Epithelial cell of esophagus (primary cell): ENCODE data around the gene SRGAP2B.
"Not testable (repeated sequence)": the region's sequence is repeated elsewhere in the genome, so short reads cannot be mapped to it uniquely, and the experiment has no call there.

Experiments used
- DNase-seq: peaks from one replicate; pipeline ENCODE4 v3.0.0; 2010; ENCODE audit warnings: low read depth
- H3K4me3 ChIP-seq: 2 replicates; pipeline ENCODE4 v1.5.1; 2011; ENCODE audit warnings: mild to moderate bottlenecking, low read length, control low read depth

The SRGAP2B gene

DNA sequence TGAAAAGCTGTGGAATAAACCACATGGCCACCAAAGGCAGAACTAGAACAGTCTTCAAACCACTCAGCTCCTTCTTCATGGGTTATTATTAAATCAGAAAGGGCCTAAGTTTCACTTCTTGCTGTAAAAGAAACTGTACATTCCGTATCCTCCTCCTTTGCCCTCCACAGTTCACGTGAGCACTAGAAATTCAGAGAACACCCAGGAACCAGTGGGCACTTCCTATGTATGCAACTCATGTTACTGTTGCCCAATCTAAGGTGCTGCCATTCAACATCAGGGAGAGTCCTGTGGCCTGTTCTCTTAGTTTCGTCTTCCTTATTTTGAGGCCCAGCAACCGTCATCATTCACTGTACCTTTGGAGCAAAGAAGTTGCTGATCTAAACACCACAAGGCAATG is 86.7 kb downstream of the SRGAP2B start:
- H3K4me3 ChIP-seq, DNase-seq: not testable (repeated sequence)

DNA sequence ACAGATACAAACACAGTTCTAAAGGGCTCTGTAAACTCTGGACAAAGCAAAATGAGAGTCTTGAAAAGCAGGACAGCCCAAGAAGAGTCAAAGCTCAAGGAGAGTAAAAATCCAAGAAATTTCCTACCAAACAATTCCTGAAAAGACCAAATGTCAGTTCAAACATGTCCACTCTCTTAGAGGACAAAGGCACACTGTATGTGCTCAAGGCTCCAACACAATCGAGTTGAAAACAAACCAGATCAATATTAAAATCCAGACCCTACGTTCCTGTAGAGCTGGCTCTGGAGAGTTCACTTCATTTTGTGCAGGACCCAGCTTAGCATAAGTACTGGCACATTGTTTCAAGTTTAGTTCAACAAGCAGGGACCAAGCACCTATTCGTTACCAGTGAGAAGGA is 90.0 kb downstream of the SRGAP2B start:
- H3K4me3 ChIP-seq, DNase-seq: not testable (repeated sequence)

DNA sequence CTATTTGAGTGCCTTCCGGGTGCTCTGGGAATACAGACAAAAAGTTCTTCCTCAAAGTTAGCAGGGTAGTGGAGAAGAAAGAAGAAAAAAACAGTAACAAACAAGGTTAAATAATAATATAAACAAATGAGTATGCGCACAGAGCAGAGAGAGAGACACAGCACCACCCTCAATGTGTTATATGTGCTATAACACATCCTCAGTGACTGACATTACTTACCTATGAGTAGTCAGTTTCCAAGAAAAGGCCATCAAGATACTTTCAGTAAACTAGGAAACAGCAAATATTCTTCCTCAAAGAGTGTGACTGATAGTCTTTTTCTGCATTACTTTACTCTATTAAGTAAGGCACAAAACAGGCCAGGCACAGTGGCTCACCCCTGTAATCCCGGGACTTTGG is 93.7 kb downstream of the SRGAP2B start:
- not testable (repeated sequence) for DNase-seq, H3K4me3 ChIP-seq

DNA sequence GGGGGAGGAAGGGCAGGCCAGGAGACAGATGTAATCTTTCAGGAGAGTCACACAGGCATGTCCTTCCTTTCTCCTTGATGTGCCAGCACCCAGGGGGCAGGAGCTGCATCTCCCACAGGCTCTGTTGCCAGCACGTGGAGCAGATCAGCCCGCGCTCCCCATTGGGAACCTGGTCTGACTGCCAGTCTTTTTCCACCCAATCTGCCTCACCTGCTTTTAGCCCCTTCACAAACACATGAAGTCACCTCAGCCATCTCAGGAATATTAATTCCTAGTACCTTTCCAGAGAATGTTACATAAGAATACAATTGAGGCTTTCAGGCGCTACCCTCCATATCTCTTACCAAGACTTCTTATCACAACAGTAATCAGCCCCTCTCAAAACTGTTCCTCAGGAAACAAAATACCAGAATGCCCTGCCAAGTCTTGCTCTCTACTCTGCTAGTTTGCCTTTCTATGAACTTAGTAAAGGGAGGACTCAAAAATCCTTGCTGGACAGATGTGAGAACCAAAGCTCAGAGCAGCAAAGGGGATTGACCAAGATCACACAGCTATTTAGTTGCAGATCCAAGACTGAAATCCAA is 94.3 kb downstream of the SRGAP2B start:
- DNase-seq, H3K4me3 ChIP-seq: not testable (repeated sequence)

DNA sequence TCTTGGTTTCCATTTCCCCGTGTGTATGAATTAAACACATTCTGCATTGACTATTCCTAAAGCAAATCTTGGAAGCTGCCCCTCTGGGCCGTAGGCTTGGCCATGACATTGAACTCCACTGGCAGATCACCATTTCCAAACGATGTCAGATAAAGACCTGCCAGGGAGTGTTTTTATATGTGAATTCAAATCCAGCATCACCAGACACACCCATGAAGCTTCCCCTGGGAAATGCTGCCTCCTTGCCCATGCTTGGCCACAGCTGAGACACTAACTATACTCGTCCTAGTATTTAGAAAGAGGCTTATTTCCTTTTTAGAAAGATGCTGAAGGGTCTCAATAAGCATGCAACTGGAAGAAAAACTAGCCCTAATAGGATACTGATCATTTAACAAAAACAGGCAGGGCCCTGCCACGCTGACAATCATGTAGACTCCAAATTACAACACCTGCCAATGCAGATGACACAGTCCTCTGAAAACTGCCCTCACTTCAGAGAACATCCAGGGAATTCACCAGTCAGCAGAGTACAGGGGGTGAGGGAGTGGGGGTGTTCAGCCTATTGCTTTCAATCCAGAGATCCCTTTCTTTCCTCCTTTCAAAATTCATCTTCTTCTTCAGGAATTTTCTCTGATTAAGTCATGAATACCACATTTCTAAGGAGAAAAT is 94.9 kb downstream of the SRGAP2B start:
- DNase-seq, H3K4me3 ChIP-seq: not testable (repeated sequence)

DNA sequence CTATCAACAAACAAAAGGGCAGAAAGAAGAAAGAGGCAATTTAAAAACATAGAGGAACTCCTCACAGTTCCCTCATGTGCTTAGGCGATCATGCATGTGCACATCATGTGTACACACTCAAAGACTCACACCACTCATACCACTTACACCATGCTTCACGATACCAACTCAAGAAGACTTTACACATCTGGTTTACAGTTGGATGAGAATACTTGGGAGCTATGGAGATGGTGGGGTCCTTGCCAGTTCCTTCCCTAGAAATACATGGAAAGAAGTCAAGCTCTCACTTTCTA is 96.2 kb downstream of the SRGAP2B start:
- not testable (repeated sequence) for DNase-seq, H3K4me3 ChIP-seq

DNA sequence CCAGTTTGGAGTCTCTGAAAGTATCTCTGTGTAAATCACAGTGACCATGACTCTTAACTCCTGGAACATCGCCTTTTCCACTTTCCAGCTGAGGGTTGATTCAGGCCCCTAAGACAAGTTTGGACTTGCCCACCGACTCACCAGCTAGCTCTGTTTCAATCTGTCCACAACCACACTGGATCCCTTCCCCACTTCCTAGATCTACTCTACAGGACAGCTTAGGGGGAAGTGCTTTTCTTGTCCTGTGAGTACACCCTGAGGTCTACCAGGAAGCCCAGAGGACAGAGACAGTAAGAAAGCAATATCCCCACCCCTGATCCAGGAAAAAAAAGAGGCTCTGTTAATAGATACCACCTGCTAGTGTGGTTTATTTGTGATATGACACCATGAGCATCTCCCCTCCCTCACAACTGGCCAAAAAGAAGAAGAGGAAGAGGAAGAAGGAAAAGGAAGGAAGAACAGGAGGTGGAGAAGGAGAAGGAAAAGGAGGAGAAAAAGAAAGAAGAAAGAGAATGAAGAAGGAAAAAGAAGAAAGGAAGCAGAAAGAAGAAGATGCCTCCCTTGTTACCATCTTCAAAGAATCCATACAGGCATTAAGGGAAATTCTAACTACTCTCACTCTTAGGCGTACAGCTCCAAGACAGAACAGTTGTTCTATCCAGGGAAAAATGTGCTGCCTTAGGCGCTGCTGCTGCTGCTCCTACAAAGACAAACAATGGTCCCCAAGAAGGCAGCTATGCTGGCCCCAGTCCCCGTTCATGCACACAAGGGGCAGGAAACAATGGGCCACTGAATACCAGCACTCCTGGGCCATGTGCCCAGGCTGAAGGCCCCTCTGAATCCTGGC is 96.8 kb downstream of the SRGAP2B start:
- not testable (repeated sequence) for DNase-seq, H3K4me3 ChIP-seq

DNA sequence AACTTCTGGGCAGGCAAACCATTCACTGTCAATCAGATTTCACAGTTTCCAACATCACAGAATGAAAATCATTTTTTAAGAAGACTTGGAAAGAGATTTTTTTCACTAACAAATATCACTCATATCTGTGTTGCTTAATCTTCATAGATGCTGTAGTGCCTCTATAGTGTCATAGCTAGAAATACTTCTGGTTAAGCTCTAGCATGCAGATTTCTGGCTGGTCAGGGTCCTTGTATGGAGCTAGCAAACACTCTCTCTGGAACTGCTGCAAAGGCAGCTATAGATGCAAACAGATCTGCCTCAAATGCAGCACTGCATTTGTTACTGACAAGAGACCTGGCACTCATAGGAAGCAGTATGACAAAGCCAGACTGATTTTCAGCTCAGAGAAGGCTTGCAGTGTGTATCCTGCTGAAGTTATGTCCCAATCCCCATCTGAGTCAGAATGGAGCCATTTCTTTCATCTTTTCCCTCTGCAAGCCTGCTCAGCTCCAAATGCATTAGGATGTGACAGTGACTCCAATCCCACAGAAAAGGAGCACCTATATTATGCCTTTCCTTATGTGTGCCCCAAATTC is 99.2 kb downstream of the SRGAP2B start:
- H3K4me3 ChIP-seq = not testable (repeated sequence)
- DNase-seq = peak; percentile 63

DNA sequence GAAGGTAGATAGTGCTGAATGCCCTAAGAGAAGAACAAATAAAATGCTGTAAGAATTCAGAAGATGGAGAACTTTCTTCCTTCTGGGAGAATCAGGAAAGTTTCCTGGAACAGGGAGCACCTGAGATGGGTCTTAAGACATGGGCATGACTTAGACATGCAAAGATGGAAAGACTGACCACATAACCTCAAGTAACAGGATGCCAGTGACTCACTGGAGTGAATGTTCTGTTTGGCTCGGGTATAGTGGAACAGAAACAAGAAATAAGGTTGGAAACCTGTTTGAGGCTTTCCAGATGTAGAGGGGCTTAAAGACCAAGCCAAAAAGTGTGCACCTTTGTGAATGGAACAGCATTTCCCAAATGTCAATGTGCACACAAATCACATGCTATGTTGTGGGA is 102.2 kb downstream of the SRGAP2B start:
- DNase-seq = peak; percentile 77
- H3K4me3 ChIP-seq = not testable (repeated sequence)

DNA sequence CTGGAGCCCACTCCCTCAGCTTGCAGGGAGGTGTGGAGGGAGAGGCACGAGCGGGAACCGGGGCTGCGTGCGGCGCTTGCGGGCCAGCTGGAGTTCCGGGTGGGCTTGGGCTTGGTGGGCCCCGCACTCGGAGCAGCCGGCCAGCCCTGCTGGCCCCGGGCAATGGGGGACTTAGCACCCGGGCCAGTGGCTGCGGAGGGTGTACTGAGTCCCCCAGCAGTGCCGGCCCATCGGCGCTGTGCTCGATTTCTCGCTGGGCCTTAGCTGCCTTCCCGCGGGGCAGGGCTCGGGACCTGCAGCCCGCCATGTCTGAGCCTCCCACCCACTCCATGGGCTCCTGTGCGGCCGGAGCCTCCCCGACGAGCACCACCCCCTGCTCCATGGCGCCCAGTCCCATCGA is 104.5 kb downstream of the SRGAP2B start:
- H3K4me3 ChIP-seq, DNase-seq: not testable (repeated sequence)

DNA sequence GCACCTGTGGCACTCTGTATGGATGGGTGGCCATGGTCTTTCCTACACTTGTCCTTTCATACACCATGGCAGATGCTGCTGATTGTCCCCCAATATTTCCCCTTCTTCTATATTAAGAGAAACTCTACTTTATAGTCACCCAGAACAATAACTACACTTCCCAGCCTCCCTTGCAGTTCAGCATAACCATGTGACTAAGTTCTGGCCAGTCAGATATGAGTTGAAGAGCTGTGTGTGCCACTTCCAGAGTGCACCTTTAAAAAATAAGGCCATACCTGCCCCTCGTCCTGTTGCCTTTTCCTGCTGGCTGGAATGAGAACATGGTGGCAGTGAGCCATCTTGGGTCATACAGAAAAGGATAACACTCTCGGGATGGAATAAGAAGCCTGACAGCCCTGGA is 108.0 kb downstream of the SRGAP2B start:
- not testable (repeated sequence) for DNase-seq, H3K4me3 ChIP-seq

DNA sequence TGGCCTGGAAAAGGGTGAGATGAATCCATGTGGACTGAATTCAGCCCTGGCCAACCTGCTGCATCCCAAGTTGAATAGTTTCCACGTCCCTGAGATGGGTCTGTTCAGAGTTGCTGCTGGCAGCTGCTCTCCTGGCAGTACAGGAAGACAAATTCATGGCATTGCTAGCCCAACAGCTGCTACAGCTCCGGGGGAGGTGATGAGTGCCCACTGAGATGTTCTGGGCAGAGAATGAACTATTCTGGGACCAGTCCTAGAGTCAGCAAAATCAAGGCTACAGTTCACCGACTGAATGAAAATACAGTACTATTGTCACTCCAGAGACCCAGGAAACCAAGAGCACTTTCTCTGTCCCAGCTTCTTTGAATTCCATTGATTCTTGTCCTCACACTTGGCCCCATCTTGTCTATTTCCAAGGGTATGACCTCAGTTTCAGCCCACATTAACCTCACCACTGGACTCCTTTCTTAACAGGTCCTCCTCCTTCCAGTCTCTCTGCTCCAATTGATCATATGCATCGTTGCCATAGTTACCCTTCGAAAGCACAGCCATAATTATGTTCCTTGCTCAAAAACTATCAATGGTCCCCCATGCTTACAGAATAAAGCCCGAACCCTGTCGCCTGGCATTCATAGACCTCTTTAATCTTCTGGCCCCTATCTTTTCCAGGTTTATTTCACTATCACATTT is 108.8 kb downstream of the SRGAP2B start:
- not testable (repeated sequence) for DNase-seq

DNA sequence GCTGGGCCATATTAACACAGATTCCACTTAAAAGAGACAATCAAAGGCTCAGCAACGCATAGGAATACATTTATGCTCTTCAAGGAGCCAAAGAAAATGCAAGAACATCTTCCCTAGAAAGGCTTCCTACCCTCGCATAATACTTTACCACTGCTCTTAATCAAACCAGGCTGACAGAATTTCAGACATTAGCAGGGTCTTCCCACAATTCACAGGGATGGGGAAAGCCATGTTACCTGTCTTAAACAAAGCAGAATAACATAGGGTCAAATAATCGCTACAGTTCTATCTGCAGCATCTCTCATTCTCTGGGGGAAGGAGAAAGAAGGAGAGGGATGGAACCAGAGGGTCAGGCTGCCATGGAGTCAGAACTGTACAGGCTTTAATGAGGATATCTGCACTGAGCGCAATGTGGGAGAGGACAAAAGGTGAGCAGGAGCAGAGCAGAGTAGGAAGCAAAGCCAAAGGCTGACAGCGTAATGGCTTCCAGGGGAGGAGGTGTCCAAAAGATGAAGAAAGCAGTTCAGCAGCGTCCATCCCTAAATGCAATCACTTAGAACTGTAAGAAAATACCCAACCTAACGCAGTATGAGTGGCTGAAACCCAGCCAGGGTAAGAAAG is 109.5 kb downstream of the SRGAP2B start:
- not testable (repeated sequence) for DNase-seq

More for the DNA sequence above, 108.8 kb downstream of the SRGAP2B start:
- not testable (repeated sequence) for H3K4me3 ChIP-seq

DNA sequence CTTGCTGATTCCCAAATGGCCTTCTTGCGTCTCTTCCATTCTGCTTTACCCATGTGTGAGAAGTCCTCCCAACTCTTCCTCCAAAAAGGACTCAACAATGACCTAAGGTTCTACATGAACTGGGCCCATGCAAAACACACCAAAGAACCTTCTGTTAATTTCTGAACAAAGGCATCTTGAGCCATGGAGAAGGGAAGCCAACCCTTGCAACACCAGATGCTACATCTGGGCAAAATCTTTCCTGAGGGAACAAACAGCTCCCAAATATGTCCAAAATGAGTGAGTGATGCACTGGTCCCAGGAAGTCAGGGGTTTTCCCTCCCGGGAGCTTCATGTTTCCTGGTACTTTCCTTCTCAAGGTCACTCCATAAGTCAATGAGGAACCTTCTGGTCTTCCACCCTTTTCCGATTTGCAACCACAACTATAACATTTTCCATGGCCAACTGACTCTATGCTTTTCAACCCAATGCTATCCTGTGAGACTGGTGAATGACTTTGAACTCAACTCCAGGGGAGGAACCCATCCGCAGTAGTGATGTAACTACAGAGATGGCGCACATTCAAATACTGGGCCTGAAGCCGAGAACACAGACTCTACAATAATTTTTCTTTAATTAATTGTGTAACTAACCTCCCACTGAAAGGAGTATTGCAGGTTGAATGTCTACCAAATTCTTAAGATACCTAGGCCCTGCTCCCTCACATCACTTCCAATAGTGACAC is 112.2 kb downstream of the SRGAP2B start:
- not testable (repeated sequence) for H3K4me3 ChIP-seq, DNase-seq

More for the DNA sequence above, 109.5 kb downstream of the SRGAP2B start:
- not testable (repeated sequence) for H3K4me3 ChIP-seq

DNA sequence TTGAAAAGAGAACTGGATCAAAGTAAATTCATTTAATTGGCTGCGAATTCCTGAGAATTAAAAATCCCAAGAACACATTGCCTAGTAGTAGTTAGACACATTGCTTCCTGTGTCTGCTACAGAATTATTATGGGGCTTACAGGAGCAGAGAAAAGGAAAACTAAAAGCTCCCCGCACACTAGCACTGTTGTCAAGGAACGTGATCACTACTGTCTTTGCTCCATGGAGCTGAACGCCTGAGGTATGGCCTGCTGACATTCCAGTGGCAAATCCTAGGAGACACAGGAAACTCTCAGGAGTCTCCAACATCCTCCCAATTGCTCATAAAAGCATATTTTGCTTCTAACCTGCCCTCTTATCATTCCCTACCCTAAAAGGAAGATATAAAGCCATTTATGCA is 114.0 kb downstream of the SRGAP2B start:
- not testable (repeated sequence) for H3K4me3 ChIP-seq, DNase-seq

DNA sequence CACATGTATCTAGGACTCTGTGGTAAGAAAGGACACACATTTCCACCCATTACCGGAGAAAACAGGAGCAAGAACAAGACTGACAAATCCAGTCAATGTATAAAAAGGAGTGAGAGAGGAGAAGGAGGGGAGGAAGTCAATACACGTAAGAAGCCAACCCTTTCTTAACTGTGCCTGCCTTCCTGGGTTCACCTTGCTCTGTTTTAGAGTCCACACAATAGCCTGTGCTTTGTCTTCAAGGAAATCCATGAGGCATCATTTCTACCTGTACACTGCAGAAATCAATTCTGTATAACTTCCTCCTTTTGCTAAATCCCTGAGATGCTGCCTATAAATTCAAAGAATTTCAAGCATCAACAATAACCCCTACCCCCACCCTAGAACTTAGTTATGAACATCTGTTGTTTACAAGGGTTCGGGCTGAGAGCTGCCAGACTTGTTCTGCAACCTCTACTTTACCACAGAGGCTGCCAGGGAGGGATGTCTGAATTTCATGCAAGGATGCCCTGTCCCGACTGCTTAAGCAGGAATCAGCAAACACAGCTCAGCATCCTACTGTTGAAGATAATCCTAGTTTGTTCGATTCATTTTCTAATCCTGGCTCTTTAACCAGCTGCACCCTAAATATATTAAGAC is 115.0 kb downstream of the SRGAP2B start:
- H3K4me3 ChIP-seq, DNase-seq: not testable (repeated sequence)

DNA sequence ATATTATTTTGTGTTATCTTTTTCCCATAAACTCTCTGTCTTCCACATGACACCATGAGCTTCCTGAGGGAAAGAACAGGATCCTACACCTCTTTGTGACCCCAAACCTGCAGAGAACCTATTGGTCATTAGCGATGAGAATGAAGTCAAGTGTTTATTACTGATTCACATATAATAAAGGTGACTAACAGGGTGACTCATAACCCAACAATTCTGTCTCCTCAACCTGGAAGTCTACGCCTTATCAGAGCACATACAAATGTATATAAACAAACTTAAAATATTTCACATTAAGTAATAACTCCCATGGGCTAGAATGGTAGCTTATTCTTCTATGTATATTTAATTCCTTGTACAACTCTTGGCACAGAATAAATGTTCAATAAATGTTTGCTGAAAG is 117.3 kb downstream of the SRGAP2B start:
- H3K4me3 ChIP-seq, DNase-seq: not testable (repeated sequence)

DNA sequence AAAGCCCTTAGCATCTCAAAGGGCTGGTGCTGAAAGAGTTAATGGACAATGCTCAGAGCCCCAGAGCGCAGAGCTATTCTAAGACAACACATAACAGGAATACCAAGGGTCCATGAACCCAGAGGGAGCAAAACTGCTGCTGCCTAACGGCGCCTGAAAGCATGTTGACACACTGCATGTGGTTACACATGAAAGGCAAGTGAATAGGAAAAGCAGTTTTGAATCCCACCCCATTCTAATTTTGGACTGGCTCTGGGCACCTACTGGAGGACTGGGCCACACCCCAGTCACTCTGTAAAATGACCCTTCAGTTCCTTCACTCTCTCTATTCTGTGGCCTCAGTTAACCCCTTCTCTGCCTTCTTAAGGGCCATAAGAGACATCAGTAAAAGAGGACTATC is 123.2 kb downstream of the SRGAP2B start:
- not testable (repeated sequence) for DNase-seq, H3K4me3 ChIP-seq
